SKM-1 (cell line): ENCODE data around the gene CST1.
"Not testable (repeated sequence)": the region's sequence is repeated elsewhere in the genome, so short reads cannot be mapped to it uniquely, and the experiment has no call there.

Experiments used
- DNase-seq: peaks from one replicate; lab custom pipeline; 2025; ENCODE audit not compliant: unreplicated experiment; lab: John Stamatoyannopoulos, UW

CST1 gene, protein sequence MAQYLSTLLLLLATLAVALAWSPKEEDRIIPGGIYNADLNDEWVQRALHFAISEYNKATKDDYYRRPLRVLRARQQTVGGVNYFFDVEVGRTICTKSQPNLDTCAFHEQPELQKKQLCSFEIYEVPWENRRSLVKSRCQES

GRCh38 chr20:23750786-23751185, at the start of gene CST1:
CST1 (minus strand) TSS chr20:23750935; CDS start chr20:23750866, 69 bp downstream.
- not testable (repeated sequence) for DNase-seq

DNA sequence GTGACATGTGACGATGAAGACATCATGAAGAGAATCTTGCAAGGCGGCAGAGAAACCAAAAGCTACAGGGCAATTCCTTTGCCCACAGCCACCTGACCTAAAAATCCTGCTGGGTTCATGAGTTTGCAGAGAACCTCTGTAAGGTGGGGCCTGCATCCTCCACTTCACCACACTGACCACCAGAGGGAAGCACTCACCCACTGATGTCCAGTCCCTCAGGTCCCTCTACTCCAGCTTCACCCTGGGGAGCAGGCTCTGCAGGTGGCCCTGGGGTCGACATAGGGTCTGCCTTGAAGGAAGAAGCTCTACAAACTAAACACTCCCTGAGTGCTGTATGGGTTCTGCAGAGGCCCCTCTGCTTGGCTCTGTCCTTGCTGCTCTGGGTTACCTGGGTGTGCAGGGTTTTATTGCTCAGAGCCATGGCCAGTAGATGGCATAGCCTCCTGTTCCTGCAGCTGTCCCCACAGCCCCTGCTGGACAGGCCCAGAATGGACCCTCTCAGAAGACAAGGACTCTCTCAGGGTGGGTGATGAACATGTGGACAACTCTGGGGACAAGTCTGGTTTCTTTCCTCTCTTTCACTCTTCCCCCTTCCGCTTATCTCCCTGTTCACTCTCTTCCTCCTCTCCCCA, 48.6 kb upstream of the CST1 start:
- not testable (repeated sequence) for DNase-seq

GRCh38 chr20:23795526-23795925, 44.8 kb upstream of the CST1 start:
- no peak for DNase-seq

DNA sequence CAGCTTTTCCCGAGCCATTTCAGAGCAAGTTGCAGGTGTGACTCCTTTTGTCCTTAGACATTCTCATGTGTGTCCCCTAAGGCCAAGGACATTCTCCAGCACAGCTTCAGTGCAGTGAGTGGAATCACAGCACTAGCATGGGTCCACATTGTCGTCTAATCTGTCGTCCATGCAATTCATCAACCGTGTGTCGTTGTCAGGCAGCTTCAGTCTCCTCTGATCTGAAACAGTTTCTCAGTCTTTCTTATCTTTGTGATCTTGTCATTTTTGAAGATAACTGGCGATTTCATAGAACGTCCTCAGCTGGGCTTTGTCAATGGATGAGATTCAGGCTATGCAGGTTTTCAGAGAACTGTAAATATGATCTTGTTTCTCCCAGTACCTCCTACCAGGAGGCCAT, 44.1 kb upstream of the CST1 start:
- no peak for DNase-seq

DNA sequence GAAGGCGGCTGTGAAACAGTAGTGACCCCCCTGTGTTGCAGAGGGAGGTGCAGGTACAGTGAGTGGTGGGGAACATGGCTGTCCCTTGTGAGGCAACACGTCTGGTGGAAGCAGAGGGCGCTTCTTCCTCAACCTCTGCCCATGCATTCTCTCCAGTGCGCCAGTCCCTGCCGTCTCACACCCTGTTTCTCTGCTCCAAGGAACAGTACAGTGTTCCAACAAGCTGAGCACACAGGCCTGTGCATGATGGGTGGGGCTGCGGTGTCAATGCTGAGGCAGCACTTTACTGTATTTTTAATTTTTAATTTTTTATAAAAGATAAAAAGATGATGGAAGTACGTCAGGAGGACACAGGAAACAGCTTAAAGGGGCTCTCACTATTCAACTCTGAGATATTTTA, 43.3 kb upstream of the CST1 start:
- DNase-seq, result no peak

DNA sequence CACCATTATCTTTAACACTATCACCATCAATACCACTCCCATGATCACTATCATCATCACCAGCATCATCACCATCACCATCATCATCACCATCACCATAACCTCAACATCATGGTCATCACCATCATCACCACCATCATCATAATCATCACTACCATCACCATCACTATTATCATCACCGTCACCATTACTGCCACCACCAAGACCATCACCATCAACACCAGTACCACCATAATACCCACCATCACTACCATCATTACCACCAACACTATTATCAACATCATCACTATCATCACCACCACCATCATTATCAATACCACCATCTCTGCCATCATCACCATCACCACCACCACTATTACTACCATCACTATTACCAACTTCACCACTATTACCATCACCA, 32.7 kb upstream of the CST1 start:
- no peak for DNase-seq

- DNase-seq, result no peak
These were observed 31.7 kb upstream of the CST1 start for GRCh38 chr20:23782366-23782983.

DNA sequence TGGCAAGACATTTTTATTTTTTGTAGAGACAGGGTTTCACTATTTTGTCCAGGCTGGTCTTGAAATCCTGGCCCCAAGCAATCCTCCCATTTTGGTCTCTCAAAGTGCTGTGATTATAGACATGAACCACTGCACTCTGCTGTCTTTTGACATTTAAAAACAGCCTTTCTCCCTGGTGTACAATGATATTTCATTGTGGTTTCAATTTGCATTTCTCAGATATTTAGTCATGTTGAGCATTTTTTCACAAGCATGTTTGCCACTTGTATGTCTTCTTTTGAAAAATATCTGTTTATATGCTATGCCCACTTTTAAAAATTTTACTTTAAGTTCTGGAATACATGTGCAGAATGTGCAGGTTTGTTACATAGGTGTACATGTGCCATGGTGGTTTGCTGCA, 27.9 kb upstream of the CST1 start:
- not testable (repeated sequence) for DNase-seq

GRCh38 chr20:23777380-23777779, 26.6 kb upstream of the CST1 start:
- DNase-seq, result not testable (repeated sequence)

DNA sequence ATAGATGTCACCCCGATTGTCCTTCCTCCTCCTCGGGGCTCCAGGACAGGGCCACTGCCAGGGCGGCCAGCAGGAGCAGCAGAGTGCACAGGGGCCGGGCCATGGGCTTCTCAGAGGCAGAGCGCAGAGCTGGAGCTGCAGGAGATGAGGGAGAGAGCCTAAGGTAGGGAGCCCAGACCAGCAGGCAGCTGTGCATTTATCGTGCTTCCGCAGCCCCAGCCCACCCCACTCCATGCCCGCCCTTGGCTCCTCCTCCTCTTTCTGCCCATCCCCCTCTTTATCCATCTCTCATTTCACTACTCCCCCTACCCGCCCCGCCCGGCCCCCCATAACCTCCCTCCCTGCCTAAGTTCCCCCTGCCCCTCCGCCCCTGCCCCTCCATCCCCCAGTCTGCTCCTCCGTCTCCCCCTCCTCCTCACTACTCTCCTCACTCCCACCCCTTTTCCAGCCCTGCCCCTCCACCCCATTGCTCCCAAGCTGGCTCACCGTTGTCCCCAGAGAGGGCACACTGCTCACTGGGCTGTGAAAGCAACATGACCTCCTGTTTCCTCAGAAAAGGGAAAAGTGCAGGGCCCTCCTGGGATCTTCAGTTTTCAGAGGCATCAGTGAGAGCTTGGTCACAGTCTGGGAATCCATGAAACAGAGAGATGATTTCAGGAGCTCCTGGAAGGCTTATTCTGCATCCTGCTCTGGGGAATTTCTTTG, 25.5 kb upstream of the CST1 start:
- DNase-seq, result no peak

DNA sequence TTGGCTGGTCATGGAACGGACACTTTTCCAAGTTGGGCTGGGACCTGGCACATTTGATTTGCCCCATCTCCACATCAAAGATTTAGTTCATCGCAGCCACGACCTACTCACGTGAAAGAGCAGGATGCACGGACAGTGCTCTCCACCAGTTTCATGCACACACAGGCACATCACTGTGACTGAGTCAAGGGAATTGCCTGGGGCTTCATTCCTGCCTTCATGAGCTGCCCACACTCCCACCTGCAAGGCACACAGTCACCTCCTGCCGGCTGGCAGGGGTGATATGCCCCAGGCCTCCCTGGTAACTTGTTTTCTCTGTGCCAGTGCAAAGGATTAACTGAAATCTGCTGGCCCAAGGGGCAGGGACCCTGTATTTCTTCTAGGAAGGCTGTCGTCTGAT, 23.3 kb upstream of the CST1 start:
- no peak for DNase-seq

DNA sequence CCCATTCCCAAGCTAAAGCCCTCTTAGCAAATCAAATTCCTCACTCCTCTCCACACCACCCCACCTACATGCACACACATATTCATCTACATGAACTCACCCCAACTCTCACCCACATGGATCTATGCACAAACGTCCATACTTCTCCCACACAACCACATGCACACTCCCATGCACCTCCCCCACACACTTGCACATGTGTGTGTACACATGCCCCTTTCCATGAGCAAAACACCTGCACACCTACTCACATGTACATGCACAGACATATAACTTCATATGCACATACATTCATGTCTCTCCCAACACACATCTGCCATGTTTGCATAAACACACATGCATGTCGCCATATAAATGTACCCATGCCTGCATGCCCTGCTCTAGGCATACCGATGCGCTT, 22.8 kb upstream of the CST1 start:
- DNase-seq, result no peak

DNA sequence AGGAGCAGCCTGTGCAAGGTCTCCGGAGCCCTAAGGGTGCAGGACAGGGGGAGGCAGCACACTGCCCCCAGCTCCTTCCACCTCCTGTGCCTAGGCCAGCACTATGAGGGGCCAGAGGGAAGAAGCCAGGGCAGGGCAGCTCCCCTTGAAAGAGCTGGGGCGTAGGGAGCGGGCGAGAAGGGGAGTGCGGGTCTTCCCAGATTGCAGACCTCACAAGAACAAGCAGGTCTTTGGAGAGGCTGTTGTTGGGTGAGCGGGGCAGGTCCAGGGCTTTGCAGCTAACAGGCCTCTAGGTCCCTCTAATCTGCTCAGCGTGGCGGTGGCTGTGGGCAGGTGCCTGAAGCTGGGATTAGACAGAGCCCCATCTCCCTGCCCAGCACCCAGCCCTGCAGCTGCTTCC, 22.4 kb upstream of the CST1 start:
- no peak for DNase-seq

GRCh38 chr20:23772074-23772473, 21.3 kb upstream of the CST1 start:
- DNase-seq, result no peak

- no peak for DNase-seq
These were observed 19.6 kb upstream of the CST1 start for GRCh38 chr20:23770384-23770783.

- not testable (repeated sequence) for DNase-seq
These were observed 17.8 kb upstream of the CST1 start for GRCh38 chr20:23768520-23768919.

DNA sequence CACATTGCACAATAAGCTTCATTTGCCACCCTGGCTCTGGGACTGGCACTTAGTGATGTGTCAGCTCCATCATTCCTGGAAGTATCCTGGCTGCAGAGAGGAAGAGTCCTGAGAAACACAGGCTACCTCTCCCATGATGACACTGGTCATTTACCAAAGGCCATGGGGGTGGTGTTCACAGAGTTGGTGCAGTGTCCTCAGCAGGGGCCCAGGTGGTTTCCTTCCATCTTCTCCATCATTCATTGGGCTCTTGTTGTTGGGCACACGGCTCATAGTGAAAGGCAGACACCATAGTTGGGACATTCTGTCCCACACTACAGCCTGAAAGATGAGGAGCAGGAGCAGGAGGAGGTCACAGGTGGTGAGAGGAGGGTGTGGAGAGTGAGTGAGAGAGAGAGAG, 15.8 kb upstream of the CST1 start:
- no peak for DNase-seq

DNA sequence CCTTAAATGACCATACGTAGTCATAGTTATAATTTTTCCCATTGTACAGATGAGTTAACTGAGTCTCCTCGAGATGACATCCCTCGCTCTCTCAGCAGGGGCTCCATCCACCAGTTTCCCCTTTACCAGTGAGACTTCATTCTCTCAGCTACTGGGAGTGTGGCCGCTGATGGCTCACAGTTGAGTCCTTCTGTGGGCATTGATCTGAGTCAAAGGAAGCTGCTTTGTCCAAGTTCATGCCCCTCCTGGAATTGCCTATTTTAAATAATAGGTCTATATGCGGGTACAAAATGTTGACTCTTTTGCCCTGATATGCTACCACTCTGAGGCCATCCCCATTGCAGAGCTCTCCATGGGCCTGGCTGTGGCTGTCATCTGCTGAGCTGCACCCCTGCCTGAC, 14.8 kb upstream of the CST1 start:
- DNase-seq, result no peak

DNA sequence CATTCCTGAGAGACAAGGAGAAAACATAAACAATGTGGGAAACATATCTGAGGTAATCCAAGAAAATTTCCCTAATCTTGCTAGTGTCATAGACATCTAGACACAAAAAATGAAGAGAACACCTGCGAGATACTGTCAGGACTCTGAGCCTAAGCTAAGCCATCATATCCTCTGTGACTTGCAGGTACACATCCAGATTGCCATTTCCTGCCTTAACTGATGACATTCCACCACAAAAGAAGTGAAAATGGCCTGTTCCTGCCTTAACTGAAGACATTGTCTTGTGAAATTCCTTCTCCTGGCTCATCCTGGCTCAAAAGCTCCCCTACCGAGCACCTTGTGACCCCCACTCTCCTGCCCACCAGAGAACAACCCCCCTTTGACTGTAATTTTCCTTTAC, 13.9 kb upstream of the CST1 start:
- not testable (repeated sequence) for DNase-seq

DNA sequence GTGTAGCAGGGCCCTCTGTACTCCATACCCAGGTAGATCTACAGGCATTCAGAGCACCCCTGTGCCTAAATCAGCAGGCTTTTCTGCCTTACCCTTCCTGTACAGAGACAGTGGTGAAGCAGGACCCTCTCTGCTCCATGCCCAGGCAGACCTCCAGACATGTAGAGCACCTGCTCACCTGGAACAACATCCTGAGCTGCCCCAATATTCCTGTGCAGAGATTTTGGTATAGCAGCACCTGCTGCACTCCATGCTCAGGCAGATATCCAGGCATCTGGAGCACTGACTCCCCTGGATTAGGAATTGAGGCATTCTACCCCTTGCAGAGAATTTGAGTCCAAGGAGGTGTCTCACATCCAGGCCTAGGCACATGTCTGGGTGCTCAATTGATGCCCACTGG, 12.6 kb upstream of the CST1 start:
- DNase-seq, result no peak

GRCh38 chr20:23759306-23759940, 8.7 kb upstream of the CST1 start:
- no peak for DNase-seq

- not testable (repeated sequence) for DNase-seq
These were observed 6.1 kb upstream of the CST1 start for GRCh38 chr20:23756792-23757191.
